NCI-H2029 (cell line): ENCODE data around the gene ZNF507.
"Not testable (repeated sequence)": the region's sequence is repeated elsewhere in the genome, so short reads cannot be mapped to it uniquely, and the experiment has no call there.

Source experiments
- DNase-seq: peaks from one replicate; lab custom pipeline; 2025; lab: John Stamatoyannopoulos, UW

ZNF507 gene

DNA sequence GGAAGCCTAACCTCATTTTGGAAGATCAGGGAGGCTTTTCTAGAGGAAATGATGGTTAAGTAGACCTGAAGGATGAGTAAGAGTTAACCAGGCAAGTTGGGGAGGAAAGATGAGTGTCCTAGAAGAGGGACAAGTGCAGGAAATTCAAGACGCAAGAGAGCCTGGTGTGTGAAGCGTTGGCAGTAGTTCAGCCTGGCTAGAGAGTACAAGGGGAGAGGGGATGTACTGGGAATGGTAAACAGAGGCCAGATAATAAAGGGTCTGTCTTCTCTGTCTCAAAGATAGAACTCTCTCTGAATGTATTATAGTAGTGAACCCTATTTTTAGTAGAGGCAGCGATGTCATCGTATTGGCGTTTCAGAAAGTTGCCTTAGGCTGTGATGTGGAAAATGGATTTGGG lies 69.8 kb downstream of the ZNF507 start:
- DNase-seq = no peak

GRCh38 chr19:32415669-32416068 lies 70.3 kb downstream of the ZNF507 start:
- DNase-seq = no peak

DNA sequence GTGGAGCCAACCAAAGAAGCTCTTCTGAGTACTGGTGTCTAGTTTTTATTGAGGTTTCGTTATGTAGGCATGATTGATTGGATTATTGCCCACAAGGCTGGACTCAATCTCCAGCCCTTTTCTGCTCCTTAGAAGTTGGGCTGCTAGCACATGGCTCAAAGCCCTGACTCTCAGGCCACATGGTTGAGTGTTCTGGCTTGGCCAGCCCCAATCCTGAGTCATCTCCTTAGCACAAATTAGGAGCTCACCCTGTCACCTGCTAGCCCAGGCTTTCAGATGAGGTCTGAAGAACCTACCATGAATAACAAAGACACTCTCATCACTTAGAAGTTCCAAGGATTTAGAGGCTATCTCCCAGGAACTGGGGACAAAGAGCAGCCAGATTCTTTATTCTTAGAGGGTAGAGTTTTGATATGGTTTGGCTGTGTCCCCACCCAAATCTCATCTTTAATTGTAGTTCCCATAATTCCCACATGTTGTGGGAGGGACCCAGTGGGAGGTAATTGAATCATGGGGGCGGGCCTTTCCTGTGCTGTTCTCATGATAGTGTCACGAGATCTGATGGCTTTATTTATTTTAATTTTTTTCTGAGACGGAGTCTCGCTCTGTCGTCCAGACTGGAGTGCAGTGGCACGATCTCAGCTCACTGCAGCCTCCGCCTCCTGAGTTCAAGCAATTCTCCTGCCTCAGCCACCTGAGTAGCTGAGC lies 71.5 kb downstream of the ZNF507 start:
- DNase-seq = no peak

DNA sequence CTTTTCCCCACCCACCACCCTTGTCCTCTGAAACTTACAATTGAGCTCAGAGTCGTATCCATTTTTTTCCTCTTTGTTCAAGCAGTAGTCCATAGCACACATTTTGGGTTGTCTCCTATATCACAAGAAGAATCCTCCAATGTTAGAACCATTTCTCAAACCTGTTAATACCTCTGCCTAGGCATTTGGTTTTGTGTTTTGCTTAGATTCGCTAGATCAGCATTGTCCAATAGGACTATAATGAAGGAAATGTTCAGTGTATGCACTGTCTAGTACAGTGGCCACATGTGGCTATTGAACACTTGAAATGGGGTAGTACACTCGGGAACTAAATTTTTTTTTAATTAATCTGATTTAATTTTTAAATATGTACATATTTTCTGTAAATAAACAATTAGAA lies 72.7 kb downstream of the ZNF507 start:
- DNase-seq = no peak

- no peak for DNase-seq
Measured at GRCh38 chr19:32421589-32422361, 76.4 kb downstream of the ZNF507 start.

- no peak for DNase-seq
Measured at GRCh38 chr19:32422435-32422834, 77.0 kb downstream of the ZNF507 start.

GRCh38 chr19:32423944-32424343 lies 78.5 kb downstream of the ZNF507 start:
- not testable (repeated sequence) for DNase-seq

GRCh38 chr19:32427536-32427935 lies 82.1 kb downstream of the ZNF507 start:
- no peak for DNase-seq

- no peak for DNase-seq
Measured at GRCh38 chr19:32436692-32437091, 91.3 kb downstream of the ZNF507 start.

GRCh38 chr19:32437096-32437495 lies 91.7 kb downstream of the ZNF507 start:
- DNase-seq = no peak
